ENCODE data around the gene USP36. TPM values are rescaled to one million over a fixed set of nuclear protein-coding genes. Genes with fewer than 3 reads are reported as not detected.

Gene USP36
- total RNA-seq, 4 donors from 2014 or later = 28.5 to 96.5 (median 63.5) TPM

DNA sequence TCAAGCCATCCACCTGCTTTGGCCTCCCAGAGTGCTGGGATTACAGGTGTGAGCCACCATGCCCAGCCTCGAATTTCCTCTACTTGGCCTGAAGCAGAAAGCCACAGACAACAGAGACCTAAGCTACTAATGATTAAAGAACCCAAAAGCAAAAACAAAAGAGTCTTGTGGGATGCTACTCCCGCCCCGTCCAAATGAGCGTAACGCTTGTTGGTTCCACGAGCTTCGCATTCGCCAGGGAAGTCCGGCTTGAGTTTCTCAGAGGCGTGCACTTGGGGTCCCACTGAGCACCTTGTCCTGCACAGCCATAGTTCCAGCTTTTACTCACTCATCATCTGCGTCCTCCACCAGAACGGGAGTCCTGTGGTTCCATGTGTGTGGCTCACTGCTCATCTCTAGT, 46.3 kb upstream of the USP36 start:
- intact Hi-C loops (cut with DNase I; ENCODE audit: low total_unique reads) (loop anchor here (5.0 kb wide), 1 partner anchor 35 kb away; no protein-coding TSS in a partner anchor), in situ Hi-C loops (cut with MboI; ENCODE audit: low pct_ligation_motif_present in 1 of 4, low pct_unique_long_range_greater_than_20kb in 1 of 4, low sequenced_read_pairs in 3 of 4) (no loop called here)
- H3K27ac ChIP-seq = no peak overlapping the region
- no peaks in the 10 kb centered on the region for H3K27me3 ChIP-seq
- H3K9me3 ChIP-seq = no peaks in the 10 kb centered on the region
- TF ChIP-seq POLR2AphosphoS5 (IDR thresholded peaks at IDR 0.05) (no peak), EP300 (IDR thresholded peaks at IDR 0.05; ENCODE audit: low read depth) (no peak), POLR2A (IDR thresholded peaks at IDR 0.05) (no peak), CTCF (IDR thresholded peaks at IDR 0.05) (no peak)
- no peak overlapping the region for H3K4me3 ChIP-seq
- DNase-seq = no peak
- H3K36me3 ChIP-seq = no peaks in the 10 kb centered on the region
- peaks cover 25 to 76% (median 45%) of the 10 kb centered on the region in 4 donors for H3K4me1 ChIP-seq
- WGBS, 2 donors (ENCODE audit: low coverage in 1 of 2) = 80 to 89% methylated on average over 1 to 12 of the region's 12 CpGs

GRCh38 chr17:78885956-78886355, 45.3 kb upstream of the USP36 start:
- Histone ChIP-seq H3K27me3 (no peaks in the 10 kb centered on the region), H3K4me1 (peaks cover 22 to 71% (median 38%) of the 10 kb centered on the region in 4 donors), H3K4me3 (no peak overlapping the region), H3K9me3 (no peaks in the 10 kb centered on the region), H3K27ac (peak overlapping the region; percentile 84 to 93 (median 88)), H3K36me3 (no peaks in the 10 kb centered on the region)
- intact Hi-C loops (cut with DNase I; ENCODE audit: low total_unique reads) = loop anchor here (5.0 kb wide), 1 partner anchor 36 kb away; no protein-coding TSS in a partner anchor
- TF ChIP-seq POLR2AphosphoS5 (IDR thresholded peaks at IDR 0.05) = no peak
- no peak for TF ChIP-seq CTCF (IDR thresholded peaks at IDR 0.05)
- no peak for TF ChIP-seq POLR2A (IDR thresholded peaks at IDR 0.05)
- no peak for TF ChIP-seq EP300 (IDR thresholded peaks at IDR 0.05; ENCODE audit: low read depth)
- DNase-seq = peak; percentile 59
- 77% methylated on average over 8 of the region's 8 CpGs; no CpG with 5 or more reads in 1 of the 2 donors for WGBS, 2 donors (ENCODE audit: low coverage in 1 of 2)
- in situ Hi-C loops (cut with MboI; ENCODE audit: low pct_ligation_motif_present in 1 of 4, low pct_unique_long_range_greater_than_20kb in 1 of 4, low sequenced_read_pairs in 3 of 4) = no loop called here

GRCh38 chr17:78884876-78885667, 44.5 kb upstream of the USP36 start:
- H3K27ac ChIP-seq = peak overlapping the region; percentile 84 to 93 (median 88)
- no peaks in the 10 kb centered on the region for H3K36me3 ChIP-seq
- WGBS, 2 donors (ENCODE audit: low coverage in 1 of 2) = 91% methylated on average over 24 of the region's 24 CpGs; no CpG with 5 or more reads in 1 of the 2 donors
- no peak for DNase-seq
- H3K9me3 ChIP-seq = no peaks in the 10 kb centered on the region
- in situ Hi-C loops (cut with MboI; ENCODE audit: low pct_ligation_motif_present in 1 of 4, low pct_unique_long_range_greater_than_20kb in 1 of 4, low sequenced_read_pairs in 3 of 4) (no loop called here), intact Hi-C loops (cut with DNase I; ENCODE audit: low total_unique reads) (loop anchor here (5.0 kb wide), 1 partner anchor 37 kb away; no protein-coding TSS in a partner anchor)
- no peak overlapping the region for H3K4me3 ChIP-seq
- TF ChIP-seq CTCF (IDR thresholded peaks at IDR 0.05) (no peak), EP300 (IDR thresholded peaks at IDR 0.05; ENCODE audit: low read depth) (no peak), POLR2AphosphoS5 (IDR thresholded peaks at IDR 0.05) (no peak), POLR2A (IDR thresholded peaks at IDR 0.05) (no peak)
- H3K4me1 ChIP-seq = peaks cover 27 to 69% (median 38%) of the 10 kb centered on the region in 4 donors
- H3K27me3 ChIP-seq = no peaks in the 10 kb centered on the region

DNA sequence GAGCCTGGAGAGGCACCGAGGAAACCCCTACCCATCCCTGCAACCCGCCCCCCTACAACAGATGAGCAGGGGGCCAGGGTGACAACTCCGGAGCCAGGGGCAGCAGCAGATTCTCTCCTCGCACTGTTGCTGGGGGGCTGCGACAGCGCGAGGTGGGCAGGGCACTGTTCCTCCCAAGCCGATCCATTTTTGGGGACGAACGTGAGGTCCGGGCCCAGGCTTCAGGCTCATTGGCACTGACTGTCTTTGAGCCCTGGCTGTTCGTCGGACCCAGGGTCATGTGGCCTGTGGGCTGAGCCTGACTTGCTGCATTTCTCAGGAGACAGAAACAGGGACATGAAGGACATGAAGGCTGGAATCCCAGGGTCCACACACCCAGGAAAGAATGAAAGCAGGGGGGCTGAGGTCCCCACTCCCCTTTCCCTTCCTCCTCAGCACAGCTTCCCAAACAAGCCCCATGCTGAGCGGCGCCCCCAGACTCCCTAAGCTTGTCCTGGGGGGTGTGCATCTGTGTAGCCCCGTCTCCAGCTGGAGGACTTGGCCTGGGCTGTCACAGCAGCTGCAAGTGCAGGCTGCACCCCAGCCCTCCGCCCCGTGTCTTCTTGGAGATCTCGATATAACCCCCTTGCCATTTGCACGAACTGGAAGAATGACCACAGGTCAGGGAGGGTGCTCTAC, 43.7 kb upstream of the USP36 start:
- intact Hi-C loops (cut with DNase I; ENCODE audit: low total_unique reads) = no loop called here
- peak overlapping the region in 2 of 4 donors; percentile 11 to 23 for H3K4me3 ChIP-seq
- DNase-seq = no peak

More for the DNA sequence above, 43.7 kb upstream of the USP36 start:
- WGBS, 2 donors (ENCODE audit: low coverage in 1 of 2) = 20 to 63% methylated on average over 1 to 20 of the region's 20 CpGs
- Histone ChIP-seq H3K36me3 (no peaks in the 10 kb centered on the region), H3K27me3 (no peaks in the 10 kb centered on the region), H3K4me1 (peaks cover 31 to 67% (median 40%) of the 10 kb centered on the region in 4 donors), H3K9me3 (no peaks in the 10 kb centered on the region), H3K27ac (peak overlapping the region; percentile 84 to 93 (median 88))
- TF ChIP-seq POLR2A (IDR thresholded peaks at IDR 0.05) = no peak
- TF ChIP-seq CTCF (IDR thresholded peaks at IDR 0.05) = no peak
- TF ChIP-seq POLR2AphosphoS5 (IDR thresholded peaks at IDR 0.05) = no peak
- in situ Hi-C loops (cut with MboI; ENCODE audit: low pct_ligation_motif_present in 1 of 4, low pct_unique_long_range_greater_than_20kb in 1 of 4, low sequenced_read_pairs in 3 of 4) = no loop called here
